Panc1 (cell line): ENCODE measurements around the gene CYP4F22. TPM values are rescaled to one million over a fixed set of nuclear protein-coding genes. Genes with fewer than 3 reads are reported as not detected.
"Not testable (repeated sequence)": the region's sequence is repeated elsewhere in the genome, so short reads cannot be mapped to it uniquely, and the experiment has no call there.

Experiments used
- ATAC-seq: fragments of 200-7000 bp; cut with Tn5 transposase; 2 replicates; pipeline ENCODE4 v1.9.1; 2020; ENCODE audit warnings: mild to moderate bottlenecking, moderate library complexity
- BruUV-seq: library from RNA; stranded (reverse); fragments of 400-500 nt; replicated peaks from 2 replicates; lab custom pipeline; 2021; lab: Mats Ljungman, UMichigan
- CTCF ChIA-PET: fragments of 300-600 bp; sonication (Branson Sonifier 250); formaldehyde crosslinking; loops from one replicate; lab custom pipeline; 2022; ENCODE audit warnings: antibody characterized with exemption; lab: Charles Lee
- POLR2A ChIA-PET: fragments of 300-600 bp; sonication (Branson Sonifier 250); formaldehyde crosslinking; loops from one replicate; lab custom pipeline; 2022; ENCODE audit warnings: antibody characterized with exemption; lab: Charles Lee
- DNase-seq: peaks from one replicate; pipeline ENCODE4 v3.0.0-alpha.2; 2010; ENCODE audit warnings: low read depth, low spot score
- H3K27ac ChIP-seq: 2 replicates; pipeline ENCODE4 v1.5.1; 2011; ENCODE audit warnings: mild to moderate bottlenecking, low read length, inconsistent platforms
- H3K27me3 ChIP-seq: fragments of 200-500 bp; sonication (Bioruptor generic); 2 replicates; pipeline ENCODE4 v1.6.0; 2014; ENCODE audit warnings: low read length, inconsistent platforms; ENCODE audit not compliant: control insufficient read depth, insufficient read depth
- H3K36me3 ChIP-seq: fragments of 200-500 bp; sonication (Bioruptor generic); 2 replicates; pipeline ENCODE4 v1.5.1; 2014; ENCODE audit warnings: inconsistent platforms, mild to moderate bottlenecking, low read length, moderate library complexity; ENCODE audit not compliant: control insufficient read depth, insufficient read depth
- H3K4me1 ChIP-seq: 2 replicates; pipeline ENCODE4 v1.5.1; 2011; ENCODE audit warnings: inconsistent platforms, mild to moderate bottlenecking, low read length, moderate library complexity; ENCODE audit not compliant: control insufficient read depth, insufficient read depth
- H3K4me3 ChIP-seq, 2 experiments: 2 replicates each; pipeline ENCODE4 v1.5.1; 2011 to 2012; ENCODE audit warnings: low read depth in 2 of 2, low read length in 2 of 2, mild to moderate bottlenecking in 2 of 2, inconsistent platforms in 1 of 2, moderate library complexity in 1 of 2
- H3K9me3 ChIP-seq: fragments of 200-500 bp; sonication (Bioruptor generic); 2 replicates; pipeline ENCODE4 v1.5.1; 2014; ENCODE audit warnings: low read depth, mild to moderate bottlenecking, inconsistent platforms, low read length, moderate library complexity; ENCODE audit not compliant: control insufficient read depth, insufficient read depth
- CTCF ChIP-seq: fragments of 450-650 bp; IDR thresholded peaks from 2 replicates; pipeline ENCODE4 v1.5.1; 2017; ENCODE audit warnings: mild to moderate bottlenecking
- POLR2AphosphoS5 ChIP-seq: IDR thresholded peaks from 2 replicates; pipeline ENCODE4 v1.6.1; 2012; ENCODE audit warnings: mild to moderate bottlenecking, low read depth, low read length, moderate library complexity
- REST ChIP-seq, 2 experiments: IDR thresholded peaks; 2 replicates each; pipeline ENCODE4 v1.6.1; 2011 to 2012; ENCODE audit warnings: low read depth in 2 of 2, control low read depth in 1 of 2, low read length in 1 of 2, mild to moderate bottlenecking in 1 of 2, moderate library complexity in 1 of 2; ENCODE audit not compliant: insufficient read depth in 1 of 2
- SIN3A ChIP-seq: IDR thresholded peaks from 2 replicates; pipeline ENCODE4 v1.6.1; 2012; ENCODE audit warnings: low read depth, mild to moderate bottlenecking, low read length, moderate library complexity, borderline replicate concordance; ENCODE audit not compliant: insufficient read depth
- TCF7L2 ChIP-seq: IDR thresholded peaks from 2 replicates; pipeline ENCODE4 v1.6.1; 2011; ENCODE audit warnings: mild to moderate bottlenecking, low read depth, low read length, inconsistent platforms
- in situ Hi-C: cut with HindIII; loops from 2 replicates; pipeline ENCODE4 v1.10.0; 2016; ENCODE audit warnings: low sequenced_read_pairs, low pct_unique_long_range_greater_than_20kb
- intact Hi-C: fragments of 100-400 bp; cut with micrococcal nuclease; formaldehyde crosslinking; loops from one replicate; pipeline ENCODE4 v1.10.0; 2022; ENCODE audit not compliant: unreplicated experiment
- total RNA-seq: library from RNA; stranded (reverse); gene quantifications from one replicate; pipeline ENCODE4 v1.2.1, GENCODE V29; 2021; ENCODE audit not compliant: unreplicated experiment

The CYP4F22 gene
- total RNA-seq, 1 experiment from 2014 or later, result 0.21 TPM

GRCh38 chr19:15589760-15590451 lies 81.6 kb downstream of the CYP4F22 start:
- TF ChIP-seq TCF7L2, result no peak
- DNase-seq (no peak), ATAC-seq (no peak)
- in situ Hi-C loops (no loop called here), intact Hi-C loops (no loop called here)
- ChIA-PET POLR2A (no interaction called here), CTCF (no interaction called here)
- no peaks in the 10 kb centered on the region; the same call in 1 of the 2 replicates for H3K27me3 ChIP-seq
- no peak overlapping the region for H3K4me3 ChIP-seq
- no peak overlapping the region for H3K27ac ChIP-seq
- no TSS peak for BruUV-seq
- H3K4me1 ChIP-seq, result no peaks in the 10 kb centered on the region; the same call in 1 of the 2 replicates
- no peaks in the 10 kb centered on the region for H3K36me3 ChIP-seq
- H3K9me3 ChIP-seq, result no peaks in the 10 kb centered on the region

- Histone ChIP-seq H3K36me3 (no peaks in the 10 kb centered on the region), H3K4me1 (no peaks in the 10 kb centered on the region), H3K27ac (no peak overlapping the region), H3K9me3 (no peaks in the 10 kb centered on the region), H3K4me3 (no peak overlapping the region), H3K27me3 (no peaks in the 10 kb centered on the region; the same call in 1 of the 2 replicates)
- BruUV-seq, result no TSS peak
- in situ Hi-C loops (no loop called here), intact Hi-C loops (no loop called here)
- ATAC-seq (no peak), DNase-seq (no peak)
- CTCF ChIA-PET, result no interaction called here
- POLR2A ChIA-PET, result no interaction called here
- TF ChIP-seq SIN3A, result no peak
- no peak for TF ChIP-seq CTCF
- TF ChIP-seq POLR2AphosphoS5, result no peak
- TF ChIP-seq REST (IDR thresholded peaks at IDR 0.05; ENCODE audit: insufficient read depth in 1 of 2, low read depth in 2 of 2, low read length in 1 of 2), result no peak
- TF ChIP-seq TCF7L2, result no peak
Observed at GRCh38 chr19:15591796-15592195, 83.5 kb downstream of the CYP4F22 start.

GRCh38 chr19:15592506-15592905 lies 84.2 kb downstream of the CYP4F22 start:
- H3K4me1 ChIP-seq, H3K27ac ChIP-seq, CTCF ChIA-PET, H3K27me3 ChIP-seq, H3K9me3 ChIP-seq, DNase-seq, H3K36me3 ChIP-seq, ATAC-seq, intact Hi-C loops, H3K4me3 ChIP-seq, BruUV-seq, POLR2A ChIA-PET, in situ Hi-C loops: not testable (repeated sequence)

- CTCF ChIA-PET, result interaction anchor here (0.6 kb wide), 1 partner anchor 587 kb away, joined by 3 read pairs; no protein-coding TSS in a partner anchor
- DNase-seq, BruUV-seq, H3K9me3 ChIP-seq, H3K36me3 ChIP-seq, H3K4me1 ChIP-seq, H3K27me3 ChIP-seq, H3K27ac ChIP-seq, in situ Hi-C loops, ATAC-seq, intact Hi-C loops, H3K4me3 ChIP-seq, POLR2A ChIA-PET: not testable (repeated sequence)
Observed at GRCh38 chr19:15593766-15594165, 85.4 kb downstream of the CYP4F22 start.
